OCI-LY3 (cell line): ENCODE results near the gene RNASE13.

Source experiments
- CTCF ChIP-seq: fragments of 200-600, 300-600 bp; sonication (generic); IDR thresholded peaks from 2 replicates; pipeline ENCODE4 v1.5.1; 2014; ENCODE audit warnings: antibody characterized with exemption, low read length, low read depth
- EZH2phosphoT487 ChIP-seq: fragments of 200-600 bp; shearing (Covaris generic); IDR thresholded peaks from 2 replicates; pipeline ENCODE4 v1.6.1; 2018; ENCODE audit warnings: antibody characterized with exemption, mixed run types, low read depth

- TF ChIP-seq CTCF, result no peak
- TF ChIP-seq EZH2phosphoT487, result no peak
Measured at GRCh38 chr14:21069388-21070082, 34.9 kb upstream of the RNASE13 start.
